Glutamatergic neuron (in vitro differentiated cells): Measurements from ENCODE around the gene ITGA2B. TPM values are rescaled to one million over a fixed set of nuclear protein-coding genes. Genes with fewer than 3 reads are reported as not detected.

Experiments
- DNase-seq: peaks from one replicate; pipeline ENCODE4 v3.0.0; 2022
- H3K27ac Mint-ChIP-seq: one replicate; pipeline ENCODE4 v1.8.0; 2020; ENCODE audit warnings: mild to moderate bottlenecking, mixed read lengths, inconsistent platforms; ENCODE audit not compliant: unreplicated experiment
- H3K27me3 Mint-ChIP-seq: one replicate; pipeline ENCODE4 v1.8.0; 2020; ENCODE audit warnings: mild to moderate bottlenecking, moderate library complexity, mixed read lengths, inconsistent platforms; ENCODE audit not compliant: unreplicated experiment
- H3K36me3 Mint-ChIP-seq: one replicate; pipeline ENCODE4 v1.8.0; 2020; ENCODE audit warnings: mild to moderate bottlenecking, mixed read lengths, inconsistent platforms; ENCODE audit not compliant: unreplicated experiment
- H3K4me1 Mint-ChIP-seq: one replicate; pipeline ENCODE4 v1.8.0; 2020; ENCODE audit warnings: mild to moderate bottlenecking, low read depth, mixed read lengths, inconsistent platforms; ENCODE audit not compliant: unreplicated experiment
- H3K4me3 Mint-ChIP-seq: one replicate; pipeline ENCODE4 v1.8.0; 2020; ENCODE audit warnings: mild to moderate bottlenecking, mixed read lengths, inconsistent platforms; ENCODE audit not compliant: unreplicated experiment
- H3K9me3 Mint-ChIP-seq: one replicate; pipeline ENCODE4 v1.8.0; 2020; ENCODE audit warnings: mild to moderate bottlenecking, moderate library complexity, mixed read lengths, inconsistent platforms; ENCODE audit not compliant: unreplicated experiment
- total RNA-seq: library from RNA; stranded (reverse); fragmentation: NEBNext Ultra II Directional; extraction: Animal tissue kit (Norgen Biotek cat#: 25700); gene quantifications from one replicate; pipeline ENCODE4 v1.2.1, GENCODE V29; 2021; ENCODE audit not compliant: unreplicated experiment
- TF ChIP-seq, protein P1 (sequence below): fragments of 200-600 bp; sonication (generic); IDR thresholded peaks from one replicate; pipeline ENCODE4 v1.5.0; 2021; ENCODE audit not compliant: partially characterized antibody, unreplicated experiment

ITGA2B gene
- total RNA-seq, 1 donor from 2014 or later, result 7.1 TPM

DNA sequence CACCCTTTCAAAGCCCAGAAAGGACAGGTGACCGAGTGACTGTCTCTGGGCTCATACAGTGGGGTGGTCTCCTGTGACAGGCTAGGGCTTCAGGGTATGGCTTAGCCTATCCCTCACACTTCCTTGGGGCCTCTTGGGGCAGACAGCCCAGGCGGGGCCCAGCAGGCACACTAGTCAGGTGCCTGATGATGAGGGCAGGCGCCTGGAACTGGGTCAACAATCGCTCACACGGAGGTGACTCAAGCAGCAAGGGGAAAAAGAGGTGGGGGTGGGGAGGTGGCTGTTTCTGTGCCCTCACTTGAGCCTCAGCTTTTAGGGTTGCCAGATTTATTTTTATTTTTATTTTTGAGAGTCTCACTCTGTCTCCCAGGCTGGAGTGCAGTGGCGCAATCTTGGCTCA is 50.7 kb downstream of the ITGA2B start:
- TF ChIP-seq, protein P1, sequence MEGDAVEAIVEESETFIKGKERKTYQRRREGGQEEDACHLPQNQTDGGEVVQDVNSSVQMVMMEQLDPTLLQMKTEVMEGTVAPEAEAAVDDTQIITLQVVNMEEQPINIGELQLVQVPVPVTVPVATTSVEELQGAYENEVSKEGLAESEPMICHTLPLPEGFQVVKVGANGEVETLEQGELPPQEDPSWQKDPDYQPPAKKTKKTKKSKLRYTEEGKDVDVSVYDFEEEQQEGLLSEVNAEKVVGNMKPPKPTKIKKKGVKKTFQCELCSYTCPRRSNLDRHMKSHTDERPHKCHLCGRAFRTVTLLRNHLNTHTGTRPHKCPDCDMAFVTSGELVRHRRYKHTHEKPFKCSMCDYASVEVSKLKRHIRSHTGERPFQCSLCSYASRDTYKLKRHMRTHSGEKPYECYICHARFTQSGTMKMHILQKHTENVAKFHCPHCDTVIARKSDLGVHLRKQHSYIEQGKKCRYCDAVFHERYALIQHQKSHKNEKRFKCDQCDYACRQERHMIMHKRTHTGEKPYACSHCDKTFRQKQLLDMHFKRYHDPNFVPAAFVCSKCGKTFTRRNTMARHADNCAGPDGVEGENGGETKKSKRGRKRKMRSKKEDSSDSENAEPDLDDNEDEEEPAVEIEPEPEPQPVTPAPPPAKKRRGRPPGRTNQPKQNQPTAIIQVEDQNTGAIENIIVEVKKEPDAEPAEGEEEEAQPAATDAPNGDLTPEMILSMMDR, result no peak
- Mint-ChIP-seq H3K27me3 (peaks cover 4% of the 10 kb centered on the region), H3K4me1 (no peaks in the 10 kb centered on the region), H3K4me3 (no peak overlapping the region), H3K9me3 (peaks cover 5% of the 10 kb centered on the region), H3K36me3 (no peaks in the 10 kb centered on the region), H3K27ac (no peak overlapping the region)
- no peak for DNase-seq

GRCh38 chr17:44335968-44336367 is 53.5 kb downstream of the ITGA2B start:
- H3K9me3 Mint-ChIP-seq, result peaks cover 3% of the 10 kb centered on the region
- H3K27ac Mint-ChIP-seq, result no peak overlapping the region
- H3K4me3 Mint-ChIP-seq, result no peak overlapping the region

DNA sequence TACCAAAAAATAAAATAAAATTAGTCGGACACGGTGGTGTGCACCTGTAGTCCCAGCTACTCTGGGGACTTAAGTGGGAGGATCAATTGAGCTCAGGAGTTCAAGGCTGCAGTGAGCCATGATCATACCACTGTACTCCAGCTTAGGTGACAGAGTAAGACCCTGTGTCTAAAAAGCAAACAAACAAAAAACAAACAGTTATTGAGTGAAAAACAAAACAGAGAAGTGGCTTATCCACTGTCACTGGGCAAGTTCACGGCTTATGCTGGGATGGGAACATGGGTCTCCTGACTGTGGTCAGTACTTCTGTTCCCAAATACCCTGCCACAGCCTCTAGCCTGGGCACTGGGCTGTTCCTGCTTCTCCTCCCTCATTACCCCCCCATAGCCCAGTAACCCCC is 53.9 kb downstream of the ITGA2B start:
- peaks cover 3% of the 10 kb centered on the region for H3K4me1 Mint-ChIP-seq
- DNase-seq, result no peak
- H3K9me3 Mint-ChIP-seq, result peaks cover 3% of the 10 kb centered on the region
- TF ChIP-seq, protein P1, result no peak
- H3K36me3 Mint-ChIP-seq, result no peaks in the 10 kb centered on the region
- peaks cover 2% of the 10 kb centered on the region for H3K27me3 Mint-ChIP-seq
- H3K27ac Mint-ChIP-seq, result no peak overlapping the region
- H3K4me3 Mint-ChIP-seq, result no peak overlapping the region

More at GRCh38 chr17:44335968-44336367, 53.5 kb downstream of the ITGA2B start:
- H3K27me3 Mint-ChIP-seq, result peaks cover 2% of the 10 kb centered on the region
- DNase-seq, result no peak
- TF ChIP-seq, protein P1, result no peak
- H3K36me3 Mint-ChIP-seq, result no peaks in the 10 kb centered on the region
- H3K4me1 Mint-ChIP-seq, result peaks cover 3% of the 10 kb centered on the region

GRCh38 chr17:44334727-44335126 is 54.7 kb downstream of the ITGA2B start:
- H3K27ac Mint-ChIP-seq, result no peak overlapping the region
- peaks cover 3% of the 10 kb centered on the region for H3K4me1 Mint-ChIP-seq
- H3K9me3 Mint-ChIP-seq, result no peaks in the 10 kb centered on the region
- DNase-seq, result no peak
- TF ChIP-seq, protein P1, result no peak
- peaks cover 2% of the 10 kb centered on the region for H3K27me3 Mint-ChIP-seq
- H3K36me3 Mint-ChIP-seq, result no peaks in the 10 kb centered on the region
- H3K4me3 Mint-ChIP-seq, result no peak overlapping the region

DNA sequence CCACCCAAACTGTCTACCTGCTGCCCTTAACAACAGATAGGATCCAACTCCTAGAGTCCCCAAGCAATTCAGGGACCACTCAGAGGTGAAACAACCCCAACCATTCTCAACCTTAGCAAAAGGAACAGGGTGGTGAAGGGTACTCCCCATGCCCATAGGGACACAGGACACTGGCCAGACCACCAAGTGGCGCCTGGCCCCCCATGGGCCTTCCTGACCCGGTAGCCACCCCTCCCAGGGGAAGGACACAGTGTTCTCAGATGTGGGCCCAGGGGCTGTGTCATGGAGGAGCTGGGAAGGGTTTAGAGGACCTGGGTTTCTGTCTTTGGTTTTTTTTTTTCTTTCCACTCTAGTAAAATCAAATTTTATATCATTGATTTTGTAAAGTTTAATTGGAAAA is 55.1 kb downstream of the ITGA2B start:
- no peak overlapping the region for H3K27ac Mint-ChIP-seq
- H3K4me1 Mint-ChIP-seq, result peaks cover 3% of the 10 kb centered on the region
- H3K36me3 Mint-ChIP-seq, result no peaks in the 10 kb centered on the region
- peaks cover 2% of the 10 kb centered on the region for H3K27me3 Mint-ChIP-seq
- no peaks in the 10 kb centered on the region for H3K9me3 Mint-ChIP-seq
- TF ChIP-seq, protein P1, result no peak
- no peak for DNase-seq
- H3K4me3 Mint-ChIP-seq, result no peak overlapping the region
